Stimulated activated CD8-positive, alpha-beta memory T cell treated with anti-CD3 and anti-CD28 coated beads, Interleukin-4, amount 100 ng/mL, for 24 hours (primary cell): ENCODE data around the gene TNS2.
"Not testable (repeated sequence)": the region's sequence is repeated elsewhere in the genome, so short reads cannot be mapped to it uniquely, and the experiment has no call there.

Experiments used
- DNase-seq: peaks from one replicate; pipeline ENCODE4 v3.0.0-alpha.2; 2020; ENCODE audit warnings: low read depth

TNS2 gene, protein sequence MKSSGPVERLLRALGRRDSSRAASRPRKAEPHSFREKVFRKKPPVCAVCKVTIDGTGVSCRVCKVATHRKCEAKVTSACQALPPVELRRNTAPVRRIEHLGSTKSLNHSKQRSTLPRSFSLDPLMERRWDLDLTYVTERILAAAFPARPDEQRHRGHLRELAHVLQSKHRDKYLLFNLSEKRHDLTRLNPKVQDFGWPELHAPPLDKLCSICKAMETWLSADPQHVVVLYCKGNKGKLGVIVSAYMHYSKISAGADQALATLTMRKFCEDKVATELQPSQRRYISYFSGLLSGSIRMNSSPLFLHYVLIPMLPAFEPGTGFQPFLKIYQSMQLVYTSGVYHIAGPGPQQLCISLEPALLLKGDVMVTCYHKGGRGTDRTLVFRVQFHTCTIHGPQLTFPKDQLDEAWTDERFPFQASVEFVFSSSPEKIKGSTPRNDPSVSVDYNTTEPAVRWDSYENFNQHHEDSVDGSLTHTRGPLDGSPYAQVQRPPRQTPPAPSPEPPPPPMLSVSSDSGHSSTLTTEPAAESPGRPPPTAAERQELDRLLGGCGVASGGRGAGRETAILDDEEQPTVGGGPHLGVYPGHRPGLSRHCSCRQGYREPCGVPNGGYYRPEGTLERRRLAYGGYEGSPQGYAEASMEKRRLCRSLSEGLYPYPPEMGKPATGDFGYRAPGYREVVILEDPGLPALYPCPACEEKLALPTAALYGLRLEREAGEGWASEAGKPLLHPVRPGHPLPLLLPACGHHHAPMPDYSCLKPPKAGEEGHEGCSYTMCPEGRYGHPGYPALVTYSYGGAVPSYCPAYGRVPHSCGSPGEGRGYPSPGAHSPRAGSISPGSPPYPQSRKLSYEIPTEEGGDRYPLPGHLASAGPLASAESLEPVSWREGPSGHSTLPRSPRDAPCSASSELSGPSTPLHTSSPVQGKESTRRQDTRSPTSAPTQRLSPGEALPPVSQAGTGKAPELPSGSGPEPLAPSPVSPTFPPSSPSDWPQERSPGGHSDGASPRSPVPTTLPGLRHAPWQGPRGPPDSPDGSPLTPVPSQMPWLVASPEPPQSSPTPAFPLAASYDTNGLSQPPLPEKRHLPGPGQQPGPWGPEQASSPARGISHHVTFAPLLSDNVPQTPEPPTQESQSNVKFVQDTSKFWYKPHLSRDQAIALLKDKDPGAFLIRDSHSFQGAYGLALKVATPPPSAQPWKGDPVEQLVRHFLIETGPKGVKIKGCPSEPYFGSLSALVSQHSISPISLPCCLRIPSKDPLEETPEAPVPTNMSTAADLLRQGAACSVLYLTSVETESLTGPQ (N-terminal part only)

DNA sequence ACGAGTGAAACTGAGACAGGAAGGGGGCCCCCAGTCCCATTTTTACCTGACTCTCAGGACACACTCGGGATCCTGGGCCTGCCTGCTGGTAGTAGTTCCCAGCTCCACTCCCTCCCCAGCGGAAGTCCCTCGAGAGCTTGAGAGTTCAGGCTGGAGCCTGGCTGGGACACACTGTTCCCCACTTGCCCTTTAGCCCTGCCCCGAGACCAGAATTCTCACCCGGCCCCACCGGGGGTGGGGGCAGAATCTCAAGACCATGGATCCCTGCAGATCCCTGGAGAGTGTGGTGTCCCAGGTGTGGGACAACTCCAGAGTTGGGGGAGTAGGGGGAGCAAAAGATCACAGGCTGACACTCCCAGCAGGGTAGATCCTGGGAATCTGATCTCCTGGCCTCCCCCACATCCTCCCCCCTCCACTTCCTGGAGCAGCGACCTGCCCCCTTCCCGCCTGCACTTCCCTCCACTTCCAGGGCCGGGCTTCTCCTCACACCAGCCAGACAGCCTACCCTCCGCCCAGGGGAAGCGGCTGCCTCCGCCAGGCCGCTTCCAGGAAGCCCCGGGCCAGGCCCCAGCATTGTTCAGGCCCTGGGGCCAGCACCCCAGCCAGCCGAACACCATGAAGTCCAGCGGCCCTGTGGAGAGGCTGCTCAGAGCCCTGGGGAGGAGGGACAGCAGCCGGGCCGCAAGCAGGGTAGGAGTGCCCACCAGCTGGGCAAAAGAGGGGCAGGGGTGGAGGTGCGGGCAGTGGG, at the start of gene TNS2:
TNS2 (plus strand) TSS at position 495 of the 748 bp plus-strand sequence; CDS start at position 616, 121 bp downstream.
- DNase-seq, result no peak

DNA sequence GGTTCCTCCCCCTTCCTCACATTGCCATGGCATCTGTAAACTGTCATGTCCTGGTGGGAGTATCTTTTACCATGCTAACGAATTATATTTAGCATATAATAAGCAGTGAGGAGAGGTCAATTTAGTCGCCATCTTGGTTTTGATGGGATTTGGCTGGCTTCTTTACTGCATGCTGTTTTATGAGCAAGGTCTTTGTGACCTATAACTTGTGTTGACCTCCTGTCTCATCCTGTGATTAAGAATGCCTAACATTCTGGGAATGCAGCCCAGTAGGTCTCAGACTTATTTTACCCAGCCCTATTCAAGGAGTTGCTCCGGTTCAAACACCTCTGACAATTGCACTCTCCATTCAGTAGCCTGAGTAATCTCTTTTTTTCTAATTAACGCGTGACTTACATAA, 45.7 kb upstream of the TNS2 start:
- no peak for DNase-seq

DNA sequence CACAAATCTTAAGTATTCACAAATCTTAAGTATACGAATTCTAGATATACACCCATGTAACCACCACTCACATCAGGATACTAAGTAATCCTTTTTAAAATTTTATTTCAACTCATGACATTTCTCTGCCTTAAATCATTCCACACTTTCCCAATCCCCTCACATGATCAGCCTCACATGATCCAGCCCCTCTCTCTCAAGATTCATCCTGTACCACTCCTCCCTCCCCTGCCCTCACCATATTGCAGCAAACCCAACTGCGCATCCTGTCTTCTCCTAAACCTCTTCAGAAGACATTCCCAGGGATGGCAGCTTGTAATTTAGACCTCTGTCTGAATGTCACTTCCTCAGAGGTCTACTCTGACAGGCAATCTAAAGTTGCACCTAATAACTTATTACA, 45.3 kb upstream of the TNS2 start:
- no peak for DNase-seq

DNA sequence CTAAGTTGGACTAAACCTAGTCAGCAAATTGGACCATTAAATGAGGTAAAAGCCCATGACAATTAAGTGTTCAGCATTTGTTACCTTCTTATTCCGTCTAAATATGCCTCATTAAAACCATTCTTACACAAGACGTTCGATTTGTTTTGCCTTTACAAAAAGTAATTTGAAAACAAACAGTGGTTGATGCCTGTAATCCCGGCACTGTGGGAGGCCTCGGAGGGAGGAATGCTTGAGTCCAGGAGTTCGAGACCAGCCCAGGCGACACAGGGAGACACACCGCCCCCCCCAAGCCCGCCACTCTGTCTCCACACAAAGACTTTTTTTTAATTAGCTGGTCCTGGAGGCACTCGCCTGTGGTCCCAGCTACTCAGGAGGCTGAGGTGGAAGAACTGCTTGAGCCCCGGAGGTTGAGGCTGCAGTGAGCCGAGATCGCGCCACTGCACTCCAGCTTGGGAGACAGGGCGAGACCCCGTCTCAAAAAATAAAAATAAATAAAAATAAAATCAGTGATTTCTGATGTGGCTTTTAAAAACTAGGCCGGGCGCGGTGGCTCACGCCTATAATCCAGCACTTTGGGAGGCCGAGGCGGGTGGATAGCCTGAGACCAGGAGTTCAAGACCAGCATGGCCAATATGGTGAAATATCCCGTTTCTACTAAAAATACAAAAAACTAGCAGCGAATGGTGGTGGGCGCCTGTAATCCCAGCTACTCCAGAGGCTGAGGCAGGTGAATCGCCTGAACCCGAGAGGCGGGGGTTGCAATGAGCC, 44.5 kb upstream of the TNS2 start:
- no peak for DNase-seq

- DNase-seq, result peak; percentile 100
These were observed 43.7 kb upstream of the TNS2 start, which contains the start of gene EIF4B for GRCh38 chr12:53005986-53006809. Gene EIF4B (plus strand): TSS chr12:53006456. CDS start chr12:53006484, 28 bp downstream.

DNA sequence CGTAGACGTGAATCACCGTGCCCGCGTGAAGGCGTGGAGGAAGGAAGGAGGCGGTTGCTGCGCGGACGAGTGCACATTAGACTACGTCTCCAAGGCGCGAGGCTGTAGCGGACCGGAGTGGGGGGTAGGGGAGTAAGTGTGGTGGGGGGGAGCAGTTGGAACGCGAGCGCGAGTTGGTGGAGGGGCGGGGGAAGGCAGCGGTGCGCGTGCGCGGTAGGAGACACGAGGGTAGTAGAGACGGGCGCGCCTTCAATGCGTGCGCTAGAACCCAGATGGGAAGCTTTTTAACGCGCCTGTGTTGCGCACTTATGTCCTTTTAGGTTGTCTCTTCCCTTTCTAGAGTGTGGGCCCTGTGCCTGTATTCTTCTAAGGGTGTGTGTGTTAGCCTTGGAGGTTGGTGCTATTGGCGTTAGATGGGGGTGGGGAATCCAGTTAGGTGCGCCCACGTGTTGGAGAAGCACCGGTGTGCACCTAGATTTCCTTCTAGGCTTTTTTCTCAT, 43.0 kb upstream of the TNS2 start:
- DNase-seq, result peak; percentile 78

DNA sequence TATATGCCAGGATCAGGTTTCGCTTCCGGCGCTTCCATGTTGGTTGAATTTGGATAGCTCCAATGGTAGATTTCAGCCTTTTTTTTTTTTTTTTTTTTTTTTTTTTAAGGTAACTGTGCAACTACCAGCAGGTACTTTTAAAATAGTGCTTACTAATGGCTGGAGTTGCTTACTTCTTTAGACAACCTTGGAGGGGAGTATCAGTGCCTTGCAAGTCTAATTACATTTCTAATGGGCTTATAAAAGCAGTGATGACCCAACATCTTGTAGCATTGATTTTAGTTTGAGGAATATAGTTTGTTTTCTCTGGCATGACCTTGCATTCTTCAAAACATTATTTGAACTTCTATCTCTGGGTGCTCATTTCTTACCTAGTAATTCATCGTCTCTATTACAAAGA, 42.5 kb upstream of the TNS2 start:
- DNase-seq, result no peak

DNA sequence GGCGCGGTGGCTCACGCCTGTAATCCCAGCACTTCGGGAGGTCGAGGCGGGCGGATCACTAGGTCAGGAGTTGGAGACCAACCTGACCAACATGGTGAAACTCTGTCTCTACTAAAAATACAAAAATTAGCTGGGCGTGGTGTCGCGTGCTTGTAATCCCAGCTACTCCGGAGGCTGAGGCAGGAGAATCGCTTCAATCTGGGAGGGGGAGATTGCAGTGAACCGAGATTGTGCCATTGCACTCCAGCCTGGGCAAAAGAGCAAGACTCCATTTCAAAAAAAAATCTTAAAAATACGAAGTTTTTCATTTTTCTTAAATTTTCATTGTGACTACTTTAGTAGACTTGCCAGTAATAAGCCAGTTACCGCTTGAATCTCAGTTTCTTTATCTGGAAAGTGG, 41.1 kb upstream of the TNS2 start:
- DNase-seq, result not testable (repeated sequence)

- no peak for DNase-seq
These were observed 38.9 kb upstream of the TNS2 start for GRCh38 chr12:53010955-53011354.

DNA sequence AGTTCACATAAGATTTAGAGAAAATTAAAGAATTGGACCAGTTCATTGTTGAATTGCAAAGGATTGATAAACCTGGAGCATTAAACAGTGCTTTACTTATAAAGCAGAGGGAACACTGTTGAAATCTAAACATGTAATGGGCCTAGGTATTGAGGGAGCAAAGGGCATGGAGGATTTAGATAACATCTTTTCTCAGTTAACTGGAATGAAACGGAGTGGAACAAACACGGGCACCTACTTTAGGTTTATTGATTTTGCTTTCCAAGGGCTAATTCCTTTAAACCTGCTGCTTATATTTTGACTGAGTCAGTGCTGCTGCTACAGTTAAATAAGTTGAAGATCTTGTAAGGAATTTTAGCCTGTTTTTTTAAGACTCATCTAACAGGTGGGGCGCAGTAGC, 38.0 kb upstream of the TNS2 start:
- DNase-seq, result no peak

GRCh38 chr12:53012928-53013327, 36.9 kb upstream of the TNS2 start:
- no peak for DNase-seq

DNA sequence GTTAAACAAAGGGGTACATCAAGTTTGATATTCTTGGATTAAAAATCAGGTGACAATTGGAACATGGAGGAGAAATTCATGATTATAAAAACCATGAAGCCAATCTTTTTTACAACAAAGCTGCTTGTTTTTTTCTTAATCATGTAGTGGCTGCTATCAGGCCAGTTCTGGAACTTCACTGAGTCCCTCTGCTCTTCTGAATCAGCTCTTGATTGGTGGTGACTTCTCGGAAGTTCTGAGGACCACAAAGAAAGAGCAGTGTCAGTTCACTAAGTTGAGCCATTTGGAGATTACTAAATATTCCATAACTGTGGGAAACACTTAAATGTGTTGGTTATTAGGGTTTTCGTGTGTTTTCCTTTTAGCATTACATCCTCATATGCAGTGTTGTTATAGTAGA, 35.2 kb upstream of the TNS2 start:
- no peak for DNase-seq

GRCh38 chr12:53025250-53025649, 24.6 kb upstream of the TNS2 start:
- DNase-seq, result no peak

DNA sequence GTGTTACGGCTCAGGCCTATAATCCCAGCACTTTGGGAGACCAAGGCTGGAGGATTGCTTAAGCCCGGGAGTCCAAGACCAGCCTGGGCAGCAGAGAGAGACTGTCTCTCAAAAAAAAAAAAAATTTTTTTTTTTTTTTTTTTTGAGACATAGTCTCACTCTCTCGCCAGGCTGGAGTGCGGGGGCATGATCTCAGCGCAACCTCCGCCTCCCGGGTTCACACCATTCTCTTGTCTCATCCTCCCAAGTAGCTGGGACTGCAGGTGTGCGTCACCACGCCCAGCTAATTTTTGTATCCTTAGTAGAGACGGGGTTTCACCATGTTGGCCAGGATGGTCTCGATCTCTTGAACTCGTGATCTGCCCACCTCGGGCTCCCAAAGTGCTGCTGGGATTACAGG, 22.9 kb upstream of the TNS2 start:
- not testable (repeated sequence) for DNase-seq

- no peak for DNase-seq
These were observed 18.2 kb upstream of the TNS2 start for GRCh38 chr12:53031616-53032015.

GRCh38 chr12:53033832-53034231, 16.0 kb upstream of the TNS2 start:
- DNase-seq, result not testable (repeated sequence)

DNA sequence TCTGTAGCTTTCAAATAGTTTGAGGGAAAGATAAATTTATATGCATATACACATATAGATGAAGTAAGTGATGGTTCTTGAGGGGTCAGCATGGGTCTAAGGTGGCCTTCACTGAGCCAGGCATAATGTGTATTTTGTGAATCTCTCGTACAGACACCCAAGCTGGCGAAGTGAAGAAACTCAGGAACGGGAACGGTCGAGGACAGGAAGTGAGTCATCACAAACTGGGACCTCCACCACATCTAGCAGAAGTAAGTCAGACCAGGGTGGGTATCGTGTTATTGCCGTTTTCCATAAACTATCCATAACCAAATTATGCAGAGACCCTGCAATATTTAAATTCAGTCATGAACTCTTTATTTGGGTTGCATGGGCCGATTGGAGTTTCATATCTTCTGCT, 15.4 kb upstream of the TNS2 start:
- DNase-seq, result no peak

DNA sequence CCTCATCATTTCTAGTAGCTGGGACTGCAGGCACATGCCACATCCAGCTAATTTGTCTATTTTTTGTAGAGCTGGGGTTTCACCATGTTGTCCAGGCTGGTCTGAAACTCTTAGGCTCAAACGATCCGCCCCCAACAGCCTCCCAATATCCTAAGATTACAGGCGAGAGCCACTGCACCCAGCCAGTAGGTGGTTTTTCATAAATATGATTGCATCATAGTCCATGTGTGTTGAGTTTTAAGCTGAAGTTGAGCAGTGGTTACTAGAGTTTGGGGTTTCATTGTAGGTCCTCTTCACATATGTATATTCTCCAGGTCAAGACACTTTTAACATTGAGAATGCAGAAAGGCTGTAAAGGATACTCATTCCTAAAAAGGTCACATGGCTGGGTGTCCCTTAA, 13.1 kb upstream of the TNS2 start:
- DNase-seq, result no peak

GRCh38 chr12:53039851-53040250, 10.0 kb upstream of the TNS2 start:
- no peak for DNase-seq
